ENCODE results near the gene KIF11. TPM values are rescaled to one million over a fixed set of nuclear protein-coding genes. Genes with fewer than 3 reads are reported as not detected.
"Not testable (repeated sequence)": the region's sequence is repeated elsewhere in the genome, so short reads cannot be mapped to it uniquely, and the experiment has no call there.

The KIF11 gene
- total and polyA plus RNA-seq, 2 donors: 0.82 to 26.6 TPM

DNA sequence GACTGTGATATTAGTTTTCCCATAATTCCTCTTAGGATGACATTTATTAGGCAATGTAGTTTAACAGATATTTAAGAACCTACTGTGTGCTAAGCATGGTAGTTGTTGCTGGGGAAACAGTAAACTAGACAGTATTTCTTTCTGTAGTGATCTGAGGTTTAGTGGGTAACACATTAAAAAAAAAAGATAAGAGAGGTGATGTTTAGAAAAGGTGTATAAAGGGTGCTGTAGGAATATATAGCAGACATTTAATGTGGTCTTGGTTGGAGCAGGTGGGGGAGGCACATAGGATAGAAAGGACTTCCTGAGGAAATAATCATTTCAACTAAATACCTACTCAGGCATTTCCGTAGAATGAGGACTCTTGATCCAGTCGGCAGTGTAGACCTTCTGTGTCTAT, 11.9 kb downstream of the KIF11 start:
- 88% methylated on average over 2 of the region's 2 CpGs for WGBS
- Histone ChIP-seq H3K27ac (ENCODE audit: low read depth) (no peak overlapping the region), H3K4me3 (ENCODE audit: low read depth, low read length) (no peak overlapping the region), H3K36me3 (ENCODE audit: insufficient read depth) (no peaks in the 10 kb centered on the region), H3K4me1 (ENCODE audit: insufficient read depth) (no peaks in the 10 kb centered on the region)
- DNase-seq (ENCODE audit: extremely low spot score): no peak

DNA sequence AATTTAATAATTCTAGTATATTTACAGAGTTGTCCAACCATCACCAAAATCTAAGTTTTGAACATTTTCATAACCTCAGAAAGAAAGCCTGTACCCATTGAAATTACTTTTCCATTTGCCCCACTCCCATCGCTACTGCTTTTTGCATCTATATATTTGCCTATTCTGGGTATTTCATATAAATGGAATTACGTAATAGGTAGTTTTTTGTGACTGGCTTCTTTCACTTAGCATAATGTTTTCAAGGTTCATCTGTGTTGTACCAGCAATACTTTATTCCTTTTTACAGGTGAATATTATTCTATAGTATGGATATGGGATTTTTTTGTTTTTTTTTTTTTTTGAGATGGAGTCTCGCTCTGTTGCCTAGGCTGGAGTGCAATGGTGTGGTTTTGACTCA, 22.6 kb downstream of the KIF11 start:
- Histone ChIP-seq H3K36me3 (ENCODE audit: insufficient read depth) (no peaks in the 10 kb centered on the region), H3K4me3 (ENCODE audit: low read depth, low read length) (no peak overlapping the region), H3K27ac (ENCODE audit: low read depth) (no peak overlapping the region), H3K4me1 (ENCODE audit: insufficient read depth) (no peaks in the 10 kb centered on the region)
- no peak for DNase-seq (ENCODE audit: extremely low spot score)
- 99% methylated on average over 3 of the region's 3 CpGs for whole genome bisulfite sequencing

DNA sequence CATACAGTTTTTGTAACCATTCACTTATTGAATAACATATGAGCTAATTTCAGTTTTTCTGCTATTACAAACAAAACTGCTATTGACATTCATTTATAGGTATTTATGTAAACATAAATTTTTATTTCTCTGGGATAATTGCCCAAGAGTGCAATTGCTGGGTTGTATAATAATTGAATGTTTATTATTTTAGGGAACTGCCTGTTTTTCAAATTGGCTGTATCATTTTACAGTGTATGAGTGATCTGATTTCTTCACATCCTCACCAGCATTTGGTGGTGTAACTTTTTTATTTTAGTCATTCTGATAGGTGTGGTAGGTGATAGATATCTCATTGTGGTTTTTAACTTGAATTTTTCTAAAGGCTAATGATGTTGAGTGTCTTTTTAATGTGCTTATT, 26.4 kb downstream of the KIF11 start:
- Histone ChIP-seq H3K36me3 (ENCODE audit: insufficient read depth) (no peaks in the 10 kb centered on the region), H3K4me3 (ENCODE audit: low read depth, low read length) (no peak overlapping the region), H3K27ac (ENCODE audit: low read depth) (no peak overlapping the region), H3K4me1 (ENCODE audit: insufficient read depth) (no peaks in the 10 kb centered on the region)
- DNase-seq (ENCODE audit: extremely low spot score): no peak

DNA sequence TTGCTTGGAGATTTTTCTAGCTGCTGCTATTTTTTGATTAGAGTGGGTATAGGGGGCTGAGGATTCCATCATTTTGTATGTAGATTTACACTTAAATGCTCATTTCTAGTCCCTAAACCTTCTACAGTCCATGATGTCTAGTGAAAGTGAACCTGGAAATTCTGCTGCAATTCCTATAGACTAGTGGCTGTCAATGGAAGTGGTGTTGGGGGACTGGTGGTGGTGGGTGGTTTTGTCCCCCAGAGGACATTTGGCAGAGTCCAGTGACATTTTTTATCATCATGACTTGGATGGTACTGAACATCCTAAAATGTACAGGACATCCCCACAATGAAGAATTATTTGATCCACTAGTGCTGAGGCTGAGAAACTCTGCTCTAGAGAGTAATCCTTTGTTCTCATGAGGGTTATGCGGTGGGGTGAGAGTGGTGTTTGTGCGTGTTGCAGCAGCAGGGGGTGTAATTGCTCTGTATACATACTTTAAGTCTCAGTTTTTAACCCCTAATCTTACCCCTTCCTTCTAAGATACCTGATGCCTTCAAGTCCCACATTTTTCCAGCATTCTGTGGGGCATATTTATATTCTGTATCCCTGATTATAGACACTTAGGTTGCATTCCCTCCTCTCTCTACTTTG, 35.0 kb downstream of the KIF11 start:
- WGBS: 70% methylated on average over 2 of the region's 2 CpGs

DNA sequence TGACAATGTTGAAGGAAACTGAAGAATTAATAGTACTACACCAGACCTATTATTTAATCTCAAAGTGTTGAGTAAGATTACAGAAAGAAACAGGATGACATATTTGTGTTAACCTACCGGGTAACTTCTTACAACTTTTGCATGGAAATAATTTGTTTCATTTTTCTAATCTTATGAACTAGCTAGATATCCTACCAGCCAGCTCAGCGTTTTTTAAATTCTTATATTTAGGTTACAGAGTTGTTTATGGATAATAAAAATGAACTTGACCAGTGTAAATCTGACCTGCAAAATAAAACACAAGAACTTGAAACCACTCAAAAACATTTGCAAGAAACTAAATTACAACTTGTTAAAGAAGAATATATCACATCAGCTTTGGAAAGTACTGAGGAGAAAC, 37.0 kb downstream of the KIF11 start:
- DNase-seq (ENCODE audit: extremely low spot score): no peak
- no peak overlapping the region for H3K4me3 ChIP-seq (ENCODE audit: low read depth, low read length)
- no peaks in the 10 kb centered on the region for H3K4me1 ChIP-seq (ENCODE audit: insufficient read depth)
- H3K27ac ChIP-seq (ENCODE audit: low read depth): no peak overlapping the region
- 91% methylated on average over 2 of the region's 2 CpGs for WGBS
- no peaks in the 10 kb centered on the region for H3K36me3 ChIP-seq (ENCODE audit: insufficient read depth)

More for the DNA sequence above, 35.0 kb downstream of the KIF11 start:
- DNase-seq (ENCODE audit: extremely low spot score): no peak
- Histone ChIP-seq H3K4me3 (ENCODE audit: low read depth, low read length) (no peak overlapping the region), H3K4me1 (ENCODE audit: insufficient read depth) (no peaks in the 10 kb centered on the region), H3K27ac (ENCODE audit: low read depth) (no peak overlapping the region), H3K36me3 (ENCODE audit: insufficient read depth) (no peaks in the 10 kb centered on the region)

DNA sequence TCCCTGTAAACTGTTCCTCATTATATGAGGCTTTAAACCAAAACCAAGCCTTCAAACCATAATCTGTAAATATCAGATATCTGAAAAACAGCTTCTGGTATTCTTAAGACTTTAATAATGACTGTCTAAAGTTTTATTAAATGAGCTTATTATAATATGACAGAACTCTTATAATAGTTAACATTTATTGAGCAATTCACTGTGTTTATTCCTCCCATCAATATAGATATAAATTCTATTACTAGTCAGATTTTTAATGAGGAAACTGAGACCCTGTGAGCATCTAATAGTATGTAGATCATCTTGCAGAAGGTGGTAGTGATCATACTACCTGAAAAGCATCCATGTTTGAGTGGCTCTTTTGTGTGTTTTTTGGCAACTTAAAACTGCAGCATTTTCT, 45.1 kb downstream of the KIF11 start:
- no peaks in the 10 kb centered on the region for H3K4me1 ChIP-seq (ENCODE audit: insufficient read depth)
- no peak overlapping the region for H3K4me3 ChIP-seq (ENCODE audit: low read depth, low read length)
- H3K27ac ChIP-seq (ENCODE audit: low read depth): no peak overlapping the region
- H3K36me3 ChIP-seq (ENCODE audit: insufficient read depth): no peaks in the 10 kb centered on the region
- no peak for DNase-seq (ENCODE audit: extremely low spot score)

DNA sequence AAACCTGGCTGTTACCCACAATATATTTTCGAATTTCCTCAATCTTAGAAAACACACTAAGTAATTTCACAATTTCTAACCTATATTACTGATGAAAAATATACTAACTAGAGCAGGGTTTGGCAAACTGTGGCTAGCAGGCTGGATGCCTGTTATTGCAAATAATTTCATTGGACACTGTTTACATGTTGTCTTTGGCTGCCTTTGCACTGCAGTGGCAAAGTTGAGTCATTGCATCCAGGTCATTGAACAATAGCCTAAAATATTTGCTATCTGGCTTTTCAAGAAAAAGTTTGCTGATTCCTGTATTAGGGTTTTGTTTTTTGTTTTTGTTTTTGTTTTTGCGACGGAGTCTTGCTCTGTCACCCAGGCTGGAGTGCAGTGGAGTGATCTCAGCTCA, 47.2 kb downstream of the KIF11 start:
- H3K4me3 ChIP-seq (ENCODE audit: low read depth, low read length): no peak overlapping the region
- no peak for DNase-seq (ENCODE audit: extremely low spot score)
- no peak overlapping the region for H3K27ac ChIP-seq (ENCODE audit: low read depth)
- WGBS: 96% methylated on average over 3 of the region's 3 CpGs
- H3K36me3 ChIP-seq (ENCODE audit: insufficient read depth): no peaks in the 10 kb centered on the region
- no peaks in the 10 kb centered on the region for H3K4me1 ChIP-seq (ENCODE audit: insufficient read depth)

DNA sequence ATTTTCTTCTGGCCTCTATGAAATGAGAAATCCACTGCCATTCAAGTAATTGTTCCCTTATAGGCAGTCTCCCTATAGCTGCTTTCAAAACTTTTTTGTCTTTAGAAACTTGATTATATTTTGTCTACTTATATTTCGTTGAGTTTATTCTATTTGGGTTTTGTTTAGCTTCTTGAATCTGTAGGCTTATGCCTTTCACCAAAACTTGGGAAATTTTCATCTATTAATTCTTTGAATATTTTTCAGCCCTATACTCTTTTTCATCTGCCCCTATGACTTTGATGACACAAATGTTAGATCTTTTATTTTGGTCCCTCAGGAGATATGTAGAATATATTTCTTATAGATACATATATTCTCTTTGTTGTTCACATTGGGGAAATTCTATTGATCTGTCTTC, 48.6 kb downstream of the KIF11 start:
- WGBS: 64% methylated on average over 1 of the region's 1 CpG
- H3K4me3 ChIP-seq (ENCODE audit: low read depth, low read length): no peak overlapping the region
- H3K27ac ChIP-seq (ENCODE audit: low read depth): no peak overlapping the region
- H3K4me1 ChIP-seq (ENCODE audit: insufficient read depth): no peaks in the 10 kb centered on the region
- no peaks in the 10 kb centered on the region for H3K36me3 ChIP-seq (ENCODE audit: insufficient read depth)
- DNase-seq (ENCODE audit: extremely low spot score): no peak

DNA sequence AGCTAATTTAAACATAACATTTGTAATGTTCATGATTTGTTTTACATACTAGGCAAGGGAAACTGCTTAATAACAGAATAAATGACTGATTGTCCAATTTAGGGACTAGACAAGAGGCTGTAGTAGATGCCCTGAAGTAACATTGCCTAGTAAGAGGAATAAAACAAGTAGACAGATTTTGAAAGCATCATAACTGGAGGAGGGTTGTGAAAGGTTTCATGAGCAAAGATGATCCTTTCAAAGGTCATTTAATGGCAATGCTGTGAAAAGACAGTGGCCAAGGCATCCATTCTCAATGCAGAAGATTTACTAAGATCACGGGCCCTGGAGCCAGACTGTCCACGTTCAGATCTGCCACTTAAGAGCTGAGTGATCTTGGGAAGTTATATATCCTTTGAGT, 52.0 kb downstream of the KIF11 start:
- no peaks in the 10 kb centered on the region for H3K36me3 ChIP-seq (ENCODE audit: insufficient read depth)
- no peak overlapping the region for H3K27ac ChIP-seq (ENCODE audit: low read depth)
- H3K4me3 ChIP-seq (ENCODE audit: low read depth, low read length): no peak overlapping the region
- no peaks in the 10 kb centered on the region for H3K4me1 ChIP-seq (ENCODE audit: insufficient read depth)
- no peak for DNase-seq (ENCODE audit: extremely low spot score)
- 99% methylated on average over 2 of the region's 2 CpGs for WGBS

DNA sequence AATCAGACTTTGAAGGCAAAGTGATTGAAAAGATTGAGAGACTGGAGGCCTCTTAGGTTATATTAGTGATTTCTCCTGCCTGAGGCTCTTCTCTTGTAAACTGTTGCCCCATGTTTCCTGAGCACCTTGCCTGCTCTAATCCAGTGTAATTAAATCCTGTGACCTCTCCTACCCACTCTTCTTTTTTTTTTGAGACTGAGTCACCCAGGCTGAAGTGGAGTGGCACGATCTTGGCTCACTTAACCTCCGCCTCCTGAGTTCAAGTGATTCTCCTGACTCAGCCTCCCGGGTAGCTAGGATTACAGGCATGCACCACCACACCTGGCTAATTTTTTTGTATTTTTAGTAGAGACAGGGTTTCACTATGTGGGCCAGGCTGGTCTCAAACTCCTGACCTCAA, 57.9 kb downstream of the KIF11 start:
- DNase-seq (ENCODE audit: extremely low spot score); H3K4me1 ChIP-seq (ENCODE audit: insufficient read depth); H3K4me3 ChIP-seq (ENCODE audit: low read depth, low read length); H3K36me3 ChIP-seq (ENCODE audit: insufficient read depth); H3K27ac ChIP-seq (ENCODE audit: low read depth): not testable (repeated sequence)
- 91% methylated on average over 3 of the region's 3 CpGs for WGBS

DNA sequence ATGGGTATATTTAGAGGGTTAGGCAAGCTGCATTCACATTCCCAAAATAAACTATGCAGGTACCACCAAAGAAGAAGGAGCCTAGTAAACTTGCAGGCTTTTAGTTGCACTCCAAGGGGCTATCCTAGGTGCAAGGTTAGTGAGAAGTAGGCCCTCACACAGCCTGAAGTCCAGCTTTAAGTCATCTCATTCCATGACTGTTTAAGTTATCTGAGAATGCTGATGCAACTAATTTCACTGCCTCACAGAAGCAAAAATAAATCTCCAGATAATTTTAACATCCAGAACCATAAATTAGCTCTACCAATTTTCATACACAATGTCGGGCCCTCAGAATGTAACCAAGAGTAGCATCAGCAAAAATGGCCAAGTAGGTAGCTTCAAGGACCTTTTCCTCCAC, 62.5 kb downstream of the KIF11 start:
- Histone ChIP-seq H3K36me3 (ENCODE audit: insufficient read depth) (no peaks in the 10 kb centered on the region), H3K27ac (ENCODE audit: low read depth) (no peak overlapping the region), H3K4me3 (ENCODE audit: low read depth, low read length) (no peak overlapping the region), H3K4me1 (ENCODE audit: insufficient read depth) (no peaks in the 10 kb centered on the region)
- WGBS: 48% methylated on average over 1 of the region's 1 CpG
- DNase-seq (ENCODE audit: extremely low spot score): no peak

DNA sequence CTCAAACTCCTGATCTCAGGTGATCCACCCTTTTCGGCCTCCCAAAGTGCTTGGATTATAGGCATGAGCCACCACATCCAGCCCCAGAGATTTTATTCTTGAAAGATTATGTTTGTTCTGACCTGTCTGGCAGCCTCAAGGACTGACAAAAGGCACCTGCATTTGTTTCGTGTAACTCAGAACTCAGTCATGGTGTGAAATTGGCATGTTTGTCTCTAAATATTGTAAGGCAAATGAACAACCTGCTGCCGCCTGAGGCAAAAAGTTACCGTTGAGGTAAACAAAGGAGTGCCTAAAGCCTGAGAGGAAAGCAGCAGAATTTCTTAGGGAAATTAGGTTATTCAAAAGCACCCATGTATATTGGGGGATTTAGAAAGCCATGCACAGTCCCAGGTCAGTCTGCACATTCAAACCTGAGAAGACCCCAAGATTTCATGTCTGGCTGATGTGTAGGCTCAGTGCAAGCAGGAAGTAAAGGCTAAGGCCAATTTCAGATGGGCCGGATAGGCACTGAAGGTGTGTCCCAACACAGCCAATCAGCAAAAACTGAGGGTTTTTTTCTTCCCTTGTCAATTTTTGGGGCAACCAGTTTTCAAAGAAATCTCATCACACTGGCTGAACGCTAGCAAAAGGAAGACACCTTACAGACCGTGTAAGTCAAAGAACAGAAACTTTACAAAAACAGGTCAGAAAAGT, 63.5 kb downstream of the KIF11 start:
- H3K4me1 ChIP-seq (ENCODE audit: insufficient read depth): no peaks in the 10 kb centered on the region
- no peaks in the 10 kb centered on the region for H3K36me3 ChIP-seq (ENCODE audit: insufficient read depth)
- WGBS: 90% methylated on average over 7 of the region's 7 CpGs
- H3K27ac ChIP-seq (ENCODE audit: low read depth): no peak overlapping the region
- DNase-seq (ENCODE audit: extremely low spot score): no peak
- H3K4me3 ChIP-seq (ENCODE audit: low read depth, low read length): no peak overlapping the region

DNA sequence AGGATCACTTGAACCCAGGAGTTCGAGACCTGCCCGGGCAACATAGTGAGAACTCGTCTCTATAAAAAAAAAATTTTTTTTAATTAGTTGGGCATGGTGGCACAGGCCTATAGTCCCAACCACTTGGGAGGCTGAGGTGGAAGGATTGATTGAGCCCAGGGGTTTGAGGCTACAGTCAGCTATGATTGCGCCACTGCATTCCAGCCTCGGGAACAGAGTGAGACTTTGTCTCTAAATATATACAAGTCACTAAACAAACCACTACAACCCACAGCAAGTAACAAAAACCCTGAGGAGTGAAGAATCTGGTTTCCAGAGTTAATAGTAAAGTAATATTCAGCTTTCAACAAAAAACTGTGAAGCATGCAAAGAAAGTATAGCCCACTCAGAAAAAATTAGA, 64.1 kb downstream of the KIF11 start:
- H3K27ac ChIP-seq (ENCODE audit: low read depth): no peak overlapping the region
- no peak for DNase-seq (ENCODE audit: extremely low spot score)
- no peaks in the 10 kb centered on the region for H3K4me1 ChIP-seq (ENCODE audit: insufficient read depth)
- H3K36me3 ChIP-seq (ENCODE audit: insufficient read depth): no peaks in the 10 kb centered on the region
- no peak overlapping the region for H3K4me3 ChIP-seq (ENCODE audit: low read depth, low read length)
- WGBS: 92% methylated on average over 5 of the region's 5 CpGs

DNA sequence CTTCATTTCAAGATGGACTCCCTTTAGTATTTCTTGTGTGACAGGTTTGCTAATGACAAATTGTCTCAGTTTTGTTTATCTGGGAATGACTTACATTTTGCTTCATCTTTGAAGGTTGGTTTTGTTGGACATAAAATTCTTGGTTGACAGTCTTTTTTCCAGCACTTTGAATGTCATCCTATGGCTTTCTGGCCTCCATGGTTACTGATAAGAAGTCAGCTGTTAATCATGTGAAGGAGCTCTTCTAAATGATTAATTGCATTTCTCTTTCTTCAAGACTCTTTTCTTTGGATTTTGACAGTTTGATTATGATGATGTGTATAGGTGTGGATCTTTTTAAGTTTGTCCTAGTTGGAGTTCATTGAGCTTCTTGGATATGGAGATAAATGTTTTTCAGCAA, 69.9 kb downstream of the KIF11 start:
- DNase-seq (ENCODE audit: extremely low spot score): no peak
- H3K27ac ChIP-seq (ENCODE audit: low read depth): no peak overlapping the region
- no peak overlapping the region for H3K4me3 ChIP-seq (ENCODE audit: low read depth, low read length)
- no peaks in the 10 kb centered on the region for H3K36me3 ChIP-seq (ENCODE audit: insufficient read depth)
- no peaks in the 10 kb centered on the region for H3K4me1 ChIP-seq (ENCODE audit: insufficient read depth)

DNA sequence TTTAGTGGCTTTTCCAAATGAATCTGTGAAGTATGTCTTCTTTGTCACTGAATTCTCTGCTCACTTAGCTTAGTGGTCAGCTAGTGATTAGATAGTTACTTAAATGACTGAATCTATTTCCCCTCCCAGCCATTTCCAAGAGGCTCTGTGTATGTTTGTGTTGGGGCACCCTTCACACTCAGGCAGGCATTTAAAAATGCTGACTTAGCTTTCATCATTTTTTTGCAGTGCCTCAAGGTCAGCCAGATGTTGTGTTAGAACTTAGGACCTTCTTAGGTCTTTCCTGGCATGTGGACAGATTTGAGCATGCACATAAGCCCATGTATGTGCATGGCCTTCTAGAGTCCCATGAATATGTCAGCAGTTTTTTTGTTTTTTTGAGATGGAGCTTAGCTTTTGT, 71.4 kb downstream of the KIF11 start:
- H3K4me3 ChIP-seq (ENCODE audit: low read depth, low read length): no peak overlapping the region
- no peak for DNase-seq (ENCODE audit: extremely low spot score)
- H3K27ac ChIP-seq (ENCODE audit: low read depth): no peak overlapping the region
- H3K36me3 ChIP-seq (ENCODE audit: insufficient read depth): no peaks in the 10 kb centered on the region
- H3K4me1 ChIP-seq (ENCODE audit: insufficient read depth): no peaks in the 10 kb centered on the region

Data from urinary bladder (tissue), 4 donors.